GM18868 (cell line): Measurements from ENCODE around the gene GLTP.
A peak's percentile ranks its signal among the peaks of the same experiment; 100 is the strongest.

ENCODE experiments used
- ATAC-seq: cut with Tn5 transposase; IDR thresholded peaks from one replicate; pipeline ENCODE4 v1.9.1; 2021; ENCODE audit warnings: mild to moderate bottlenecking, moderate library complexity; ENCODE audit not compliant: unreplicated experiment

Gene GLTP

DNA sequence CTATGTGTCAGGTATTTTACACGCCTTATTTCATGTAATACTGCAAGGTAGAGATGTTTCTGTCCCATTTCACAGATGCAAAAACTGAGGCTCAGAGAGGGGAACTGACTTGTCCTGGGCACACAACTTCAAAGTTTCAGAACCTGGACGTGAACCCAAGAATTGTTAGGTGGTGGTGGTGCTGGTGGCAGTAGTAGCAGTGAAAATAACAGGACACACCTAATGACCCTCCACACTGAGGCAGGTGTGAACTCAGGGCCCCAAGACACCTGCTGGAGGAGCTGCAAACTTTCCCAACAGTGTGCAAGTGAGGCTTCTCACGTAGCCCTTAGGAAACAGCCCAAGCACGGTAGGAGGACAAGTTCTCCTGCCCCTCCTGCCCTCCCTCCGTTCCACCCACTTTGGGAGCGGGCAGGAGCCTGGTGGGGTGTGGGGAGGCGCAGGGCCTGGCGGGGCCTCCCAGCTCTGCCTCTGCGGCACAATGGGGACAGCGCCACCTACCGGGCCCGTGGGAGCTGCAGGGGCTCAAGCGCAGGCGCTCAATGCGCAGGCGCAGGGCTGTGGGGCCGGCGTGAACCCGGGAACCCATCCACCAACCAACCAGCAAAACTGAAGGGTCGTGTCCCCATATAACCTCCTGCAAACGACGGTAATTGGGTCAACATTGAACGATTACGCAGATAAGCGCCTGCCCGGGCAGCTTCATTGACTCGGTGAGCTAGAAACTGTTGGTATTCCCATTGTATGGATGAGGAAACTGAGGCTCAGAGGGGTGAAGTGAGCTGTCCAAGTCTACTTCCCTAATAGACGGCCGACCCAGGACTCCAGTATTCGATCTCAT lies 35.1 kb downstream of the GLTP start:
- peak; percentile 69 for ATAC-seq

DNA sequence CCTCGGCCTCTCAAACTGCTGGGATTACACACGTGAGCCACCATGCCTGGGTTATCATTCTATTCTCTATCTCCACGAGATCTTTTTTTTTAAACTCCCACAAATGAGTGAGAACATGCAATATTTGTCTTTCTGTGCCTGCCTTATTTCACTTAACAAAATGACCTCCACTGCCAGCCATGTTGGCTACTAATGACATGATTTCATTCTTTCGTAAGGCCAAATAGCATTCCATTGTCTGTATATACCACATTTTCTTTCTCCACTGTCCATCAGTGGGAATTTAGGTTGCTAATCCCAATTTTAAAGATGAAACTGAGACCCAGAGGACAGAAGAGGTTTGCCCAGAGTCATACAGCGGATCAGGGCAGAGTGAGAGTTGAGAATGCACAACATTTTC lies 36.2 kb downstream of the GLTP start:
- ATAC-seq, result no peak

DNA sequence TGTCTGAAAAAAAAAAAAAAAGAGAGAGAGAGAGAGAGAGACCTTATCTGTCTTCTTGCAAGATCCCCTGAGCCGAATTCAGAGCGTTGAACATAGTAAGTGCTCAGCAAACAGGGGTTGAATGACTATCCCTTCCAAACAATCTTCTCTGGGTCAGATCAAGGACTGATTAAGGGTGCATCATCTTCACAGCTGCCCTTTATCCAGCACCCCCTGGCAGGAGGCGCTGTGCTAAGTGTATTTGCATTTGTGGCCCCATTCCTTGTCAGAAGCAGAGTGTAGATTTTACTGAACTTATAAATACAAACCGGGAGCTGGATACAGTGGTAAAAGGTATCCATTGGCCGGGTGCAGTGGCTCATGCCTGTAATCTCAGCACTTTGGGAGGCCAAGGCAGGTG lies 38.3 kb downstream of the GLTP start:
- no peak for ATAC-seq

DNA sequence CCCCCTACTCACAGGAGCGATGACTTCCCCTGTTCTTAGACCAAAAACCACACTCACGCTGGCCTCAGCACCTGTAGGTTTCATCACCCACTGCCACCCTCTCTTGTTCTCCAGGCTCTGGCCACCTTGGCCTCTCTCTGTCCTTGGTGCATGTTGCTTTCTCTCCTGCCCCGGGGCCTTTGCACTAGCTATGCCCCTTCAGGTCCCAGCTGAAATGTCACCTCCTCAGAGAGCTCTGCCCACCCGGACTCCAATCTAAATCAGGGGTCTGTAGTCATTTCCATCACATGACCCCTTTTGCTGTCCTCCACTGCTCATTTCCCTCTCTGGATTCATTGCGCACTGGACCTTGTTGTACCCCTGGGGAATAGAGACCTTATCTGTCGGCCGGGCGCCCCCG lies 39.0 kb downstream of the GLTP start:
- no peak for ATAC-seq

DNA sequence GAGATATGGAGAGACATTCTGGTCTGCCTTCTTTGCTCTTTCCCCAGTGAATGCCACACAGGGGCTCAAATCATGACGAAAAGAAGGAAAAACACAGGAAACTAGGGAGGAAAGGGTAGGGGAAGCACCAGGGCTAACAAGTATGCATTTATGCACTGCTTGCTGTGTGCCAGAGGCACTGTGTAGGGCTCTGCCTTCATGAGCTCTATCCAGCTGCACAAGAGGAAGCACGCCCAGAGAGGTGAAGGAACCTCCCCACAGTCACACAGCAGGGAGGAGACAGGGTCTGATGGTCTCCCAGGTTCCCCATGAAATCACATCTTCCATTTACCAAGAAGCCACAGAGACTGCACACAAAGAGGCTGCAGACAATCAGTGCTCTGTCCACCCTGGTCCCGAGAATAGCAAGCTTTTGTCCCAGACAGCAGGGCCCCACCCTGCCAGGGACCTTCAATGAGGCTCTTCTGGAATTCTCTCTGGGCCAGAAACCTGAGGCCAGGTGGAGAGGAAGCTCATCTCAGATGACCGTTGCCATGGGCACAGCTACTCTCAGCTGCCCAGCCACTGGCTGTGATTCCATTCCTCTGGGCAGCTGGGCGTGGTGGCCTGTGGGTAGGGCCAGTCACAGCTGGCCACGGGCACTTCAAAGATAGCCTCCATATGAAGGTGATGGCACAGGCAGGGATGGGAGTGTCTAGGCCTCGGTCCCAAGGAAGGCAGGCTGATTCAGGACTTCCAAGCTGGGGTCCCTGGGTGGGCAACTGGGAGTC lies 39.9 kb downstream of the GLTP start:
- no peak for ATAC-seq

DNA sequence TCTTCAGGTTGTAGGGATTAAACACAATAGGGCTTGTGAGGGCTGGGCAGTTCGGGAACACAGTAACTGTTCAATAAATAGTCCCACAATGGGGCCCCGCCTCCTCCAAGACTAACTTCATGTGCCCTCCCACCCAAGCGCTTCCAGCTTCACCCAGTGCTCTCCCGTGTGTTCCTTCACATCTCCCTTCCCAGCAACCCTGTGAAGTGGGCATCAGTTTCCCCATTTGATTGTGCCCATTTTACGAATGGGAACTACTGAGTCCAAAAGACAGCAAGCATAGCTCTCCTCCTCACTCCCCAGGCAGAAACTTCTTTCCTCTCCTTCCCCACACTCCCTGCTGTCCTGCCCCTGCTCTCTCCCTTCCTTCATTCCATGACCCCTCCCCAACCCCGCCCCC lies 40.9 kb downstream of the GLTP start:
- ATAC-seq, result no peak

DNA sequence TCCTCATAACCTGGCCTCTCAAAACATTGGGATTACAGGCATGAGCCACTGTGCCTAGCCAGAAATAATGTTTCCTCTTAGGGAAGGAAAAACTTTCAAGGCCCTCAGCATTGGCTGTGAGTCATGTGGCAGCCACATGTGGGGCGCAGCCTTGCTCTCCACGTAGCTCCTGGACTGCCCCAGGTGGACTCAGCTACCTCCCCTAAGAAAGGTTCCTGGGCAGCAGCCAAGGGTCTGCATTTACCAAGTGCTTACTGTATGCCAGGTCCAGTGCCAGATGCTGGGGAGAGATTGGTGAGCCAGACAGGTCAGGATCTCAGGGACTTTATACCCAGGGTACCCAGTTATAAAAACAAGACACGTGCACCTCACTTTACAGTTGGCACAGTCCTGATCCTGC lies 43.4 kb downstream of the GLTP start:
- ATAC-seq, result no peak

DNA sequence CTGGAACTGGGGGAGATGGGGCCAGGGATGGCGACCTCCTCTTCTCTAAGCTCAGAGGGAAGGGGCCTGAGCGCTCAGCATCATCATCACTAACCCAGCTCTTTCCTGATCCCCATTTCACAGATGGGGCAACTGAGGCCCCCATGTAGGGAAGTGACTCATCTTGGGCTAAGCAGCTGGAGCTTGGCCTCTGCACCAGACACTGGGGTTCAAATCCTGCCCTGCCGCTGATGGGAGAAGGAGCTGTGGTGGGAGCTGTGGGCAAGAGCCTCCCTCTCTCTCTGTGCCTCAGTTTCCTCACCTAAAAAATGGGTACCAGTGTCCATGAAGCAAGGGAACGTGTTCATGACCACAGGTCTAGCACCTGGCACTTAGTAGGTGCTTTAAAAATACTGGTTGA lies 44.5 kb downstream of the GLTP start:
- no peak for ATAC-seq

DNA sequence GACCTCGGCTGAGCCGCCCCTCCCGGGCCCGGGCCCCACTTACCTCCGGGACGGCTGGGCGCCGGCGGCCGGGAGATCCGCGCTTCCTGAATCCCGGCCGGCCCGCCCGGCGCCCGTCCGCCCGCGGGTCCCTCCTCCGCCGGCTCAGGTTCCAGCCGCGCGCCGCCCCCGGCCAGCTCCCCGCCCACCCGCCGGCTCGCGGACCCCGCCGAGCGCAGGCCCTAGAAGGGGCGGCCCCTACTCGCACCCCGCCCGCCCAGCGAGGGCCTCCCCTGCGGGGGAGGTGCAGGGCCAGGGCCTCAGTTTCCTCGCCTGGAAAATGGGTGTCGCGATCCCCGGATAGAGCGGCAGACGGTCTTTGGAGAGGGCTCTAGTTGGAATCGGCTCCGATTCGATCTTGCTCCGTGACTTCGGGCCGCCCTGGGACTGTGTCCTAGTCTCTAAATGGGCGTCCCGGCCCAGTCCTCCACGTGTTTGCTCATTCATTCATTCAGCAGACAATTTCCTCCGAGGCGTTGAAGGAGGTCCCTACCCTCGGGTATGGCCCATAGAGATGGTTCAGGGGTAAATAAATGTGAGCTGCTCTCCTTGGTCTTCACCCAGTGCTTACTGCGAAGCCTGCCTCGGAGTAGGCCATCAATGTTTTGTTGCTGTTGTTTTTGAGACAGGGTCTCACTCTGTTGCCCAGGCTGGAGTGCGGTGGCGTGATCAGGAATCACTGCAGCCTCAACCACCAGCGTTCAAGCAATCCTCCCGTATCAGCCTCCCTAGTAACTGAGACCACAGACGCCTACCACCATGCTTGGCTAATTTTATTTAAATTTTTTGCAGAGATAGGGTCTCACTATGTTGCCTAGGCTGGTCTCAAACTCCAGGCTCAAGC lies 46.8 kb downstream of the GLTP start, which contains the start of gene TRPV4:
Gene TRPV4, minus strand, starts transcription at position 92 of the 883 bp plus-strand sequence. CDS start 18,602 bp downstream, outside the sequence.
- no peak for ATAC-seq

DNA sequence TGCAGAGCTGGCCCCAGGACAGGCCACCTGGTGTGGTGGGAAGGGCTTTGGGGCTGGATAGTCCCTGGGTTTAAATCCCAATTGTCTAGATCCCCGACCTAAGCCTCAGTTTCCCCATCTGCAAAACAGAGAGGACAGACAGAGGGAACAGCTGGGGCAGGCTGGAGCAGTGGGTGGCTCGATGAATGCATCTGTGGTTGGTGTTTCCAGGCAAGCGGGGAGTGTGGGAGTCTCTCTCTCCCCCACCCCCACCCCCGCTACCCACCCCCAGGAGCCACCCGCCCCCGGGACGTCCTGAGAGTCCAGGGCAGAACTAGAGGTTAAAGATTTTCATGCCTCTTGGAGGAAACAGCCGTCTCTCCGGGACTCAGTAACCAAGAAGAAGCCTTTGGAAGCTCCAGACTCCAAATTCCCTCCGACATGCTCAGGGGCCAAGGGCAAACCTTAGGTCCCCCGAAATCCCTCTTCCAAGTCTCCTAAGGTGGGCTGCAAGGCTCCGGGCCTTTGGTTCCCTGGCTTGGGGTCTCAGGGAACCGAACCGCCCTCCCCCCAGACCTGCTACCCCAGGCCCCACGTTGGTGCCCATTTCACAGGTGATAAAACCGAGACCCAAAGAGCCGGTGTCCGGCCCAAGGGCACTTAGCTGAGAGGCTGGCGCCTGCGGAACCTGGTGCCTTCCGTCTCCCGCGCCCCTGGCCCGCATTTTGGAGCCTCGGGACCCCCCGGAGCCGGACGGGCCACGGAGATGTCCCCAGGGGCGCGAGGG lies 47.6 kb downstream of the GLTP start:
- no peak for ATAC-seq

DNA sequence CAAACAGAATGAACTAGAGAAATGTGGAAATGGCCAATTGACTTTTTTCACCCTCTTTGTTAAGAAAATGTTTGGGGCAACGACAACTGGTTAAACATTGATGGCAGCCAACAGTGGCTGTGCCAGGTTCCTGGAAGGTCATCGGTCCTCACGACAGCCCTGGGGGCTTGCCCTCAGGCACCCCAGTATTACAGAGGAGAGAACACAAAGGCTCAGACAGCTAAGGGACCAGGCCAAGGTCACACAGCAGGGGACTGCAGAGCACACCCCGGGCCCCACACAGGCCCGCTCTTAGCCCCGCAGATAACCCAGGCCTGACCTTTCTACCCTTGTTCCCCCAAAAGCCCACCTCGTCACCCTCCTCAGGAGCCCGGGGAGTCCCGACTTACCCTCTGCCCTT lies 48.4 kb downstream of the GLTP start:
- no peak for ATAC-seq

DNA sequence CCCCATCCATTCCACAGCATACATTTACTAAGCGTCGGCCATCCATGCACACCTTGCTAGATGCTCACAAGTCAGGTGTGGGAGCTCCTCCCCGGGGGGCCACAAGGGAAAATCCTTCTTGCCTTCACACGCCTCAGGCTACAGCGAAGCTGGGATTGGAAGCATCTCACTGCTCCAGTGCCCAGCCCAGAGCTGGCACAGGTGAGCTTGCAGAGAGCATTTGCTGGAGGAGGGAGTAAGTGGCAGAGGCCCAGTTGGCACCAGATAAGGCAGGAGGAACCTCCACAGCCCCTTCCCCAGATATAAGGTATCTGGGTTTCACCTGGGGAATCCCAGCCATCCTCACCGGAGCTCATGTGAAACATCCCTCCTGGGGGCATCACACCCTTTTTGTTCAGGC lies 49.0 kb downstream of the GLTP start:
- no peak for ATAC-seq

DNA sequence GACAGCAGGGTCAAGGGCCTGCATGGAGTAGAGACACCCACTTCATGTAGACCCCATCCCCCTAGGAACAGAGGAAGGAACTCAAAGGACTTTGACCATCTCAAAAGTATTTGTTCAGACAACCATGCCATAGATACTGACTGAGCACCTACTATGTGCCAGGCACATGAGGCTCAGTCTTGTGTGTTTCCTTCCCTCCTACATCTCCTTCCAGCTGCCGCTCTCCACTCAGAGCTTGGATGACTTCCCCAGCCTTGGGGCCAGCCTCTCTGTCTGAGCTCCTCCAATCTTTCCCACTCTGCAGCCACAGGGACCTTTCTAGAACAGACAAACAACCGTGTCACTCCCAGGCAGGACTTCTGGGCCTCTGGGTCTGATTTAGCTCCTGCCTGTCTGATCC lies 49.6 kb downstream of the GLTP start:
- no peak for ATAC-seq

DNA sequence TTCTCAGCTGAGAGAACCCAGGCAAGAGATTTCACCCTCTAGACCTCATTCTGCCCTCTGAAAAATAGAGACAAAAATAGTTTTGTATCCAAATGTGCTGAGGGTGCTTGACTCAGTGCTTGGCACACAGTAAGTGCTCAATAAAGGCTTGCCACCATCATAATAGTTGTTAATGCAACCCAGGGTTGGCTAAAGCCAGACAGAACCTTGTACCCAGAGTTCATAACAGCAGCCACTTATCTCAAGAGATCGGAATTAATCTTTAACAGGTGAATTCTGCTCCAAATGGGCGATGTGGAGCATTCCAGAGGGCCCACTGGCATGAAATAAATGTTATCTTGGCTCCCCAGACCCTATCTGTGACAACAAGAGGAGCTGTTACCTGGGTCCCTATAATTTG lies 50.1 kb downstream of the GLTP start:
- ATAC-seq, result no peak

DNA sequence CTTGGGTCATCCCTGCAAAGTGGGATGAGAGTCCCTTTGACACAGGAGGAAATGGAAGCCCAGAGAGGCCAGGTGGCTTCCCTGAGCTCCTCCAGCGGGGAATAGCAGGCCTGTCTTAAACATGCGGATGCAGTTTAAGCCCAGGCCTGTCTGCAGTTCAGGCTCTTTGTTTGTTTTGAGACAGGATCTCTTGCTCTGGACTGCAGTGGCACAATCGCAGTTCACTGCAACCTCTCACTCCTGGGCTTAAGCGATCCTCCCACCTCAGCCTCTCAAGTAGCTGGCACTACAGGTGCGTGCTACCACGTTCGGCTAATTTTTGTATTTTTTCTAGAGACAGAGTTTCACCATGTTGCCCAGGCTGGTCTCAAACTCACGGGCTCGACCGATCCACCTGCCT lies 50.7 kb downstream of the GLTP start:
- ATAC-seq, result no peak

DNA sequence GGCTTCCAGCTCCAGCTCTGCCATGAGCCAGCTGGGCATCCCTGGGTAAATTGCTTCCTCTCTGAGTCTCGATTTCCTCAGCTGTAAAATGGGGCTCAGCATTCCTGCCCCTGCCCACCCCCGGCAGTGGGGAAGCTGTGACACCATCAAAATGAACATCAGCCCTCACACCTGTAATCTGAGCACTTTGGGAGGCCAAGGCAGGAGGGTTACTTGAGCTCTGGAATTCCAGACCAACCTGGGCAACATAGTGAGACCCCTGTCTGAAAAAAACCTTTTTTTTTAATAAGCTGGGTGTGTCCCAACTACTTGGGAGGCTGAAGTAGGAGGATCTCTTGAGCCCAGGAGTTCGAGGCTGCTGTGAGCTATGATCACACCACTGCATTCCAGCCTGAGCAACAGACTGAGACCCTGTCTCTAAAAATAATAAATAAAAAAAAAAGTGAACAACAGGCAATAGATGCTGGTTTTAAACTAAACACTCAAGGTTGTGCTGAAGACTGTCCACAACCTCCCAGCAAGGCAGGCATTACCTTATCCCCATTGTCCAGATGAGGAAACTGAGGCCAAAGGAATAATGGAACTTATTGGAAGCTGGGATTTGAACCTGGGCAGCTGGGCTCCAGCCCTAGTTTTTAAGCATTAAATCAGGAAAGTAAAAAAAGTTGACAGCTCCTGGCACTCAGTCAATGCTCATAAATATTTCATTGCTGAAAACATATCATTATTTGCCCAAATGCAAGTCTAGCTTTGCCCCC lies 51.4 kb downstream of the GLTP start:
- no peak for ATAC-seq

DNA sequence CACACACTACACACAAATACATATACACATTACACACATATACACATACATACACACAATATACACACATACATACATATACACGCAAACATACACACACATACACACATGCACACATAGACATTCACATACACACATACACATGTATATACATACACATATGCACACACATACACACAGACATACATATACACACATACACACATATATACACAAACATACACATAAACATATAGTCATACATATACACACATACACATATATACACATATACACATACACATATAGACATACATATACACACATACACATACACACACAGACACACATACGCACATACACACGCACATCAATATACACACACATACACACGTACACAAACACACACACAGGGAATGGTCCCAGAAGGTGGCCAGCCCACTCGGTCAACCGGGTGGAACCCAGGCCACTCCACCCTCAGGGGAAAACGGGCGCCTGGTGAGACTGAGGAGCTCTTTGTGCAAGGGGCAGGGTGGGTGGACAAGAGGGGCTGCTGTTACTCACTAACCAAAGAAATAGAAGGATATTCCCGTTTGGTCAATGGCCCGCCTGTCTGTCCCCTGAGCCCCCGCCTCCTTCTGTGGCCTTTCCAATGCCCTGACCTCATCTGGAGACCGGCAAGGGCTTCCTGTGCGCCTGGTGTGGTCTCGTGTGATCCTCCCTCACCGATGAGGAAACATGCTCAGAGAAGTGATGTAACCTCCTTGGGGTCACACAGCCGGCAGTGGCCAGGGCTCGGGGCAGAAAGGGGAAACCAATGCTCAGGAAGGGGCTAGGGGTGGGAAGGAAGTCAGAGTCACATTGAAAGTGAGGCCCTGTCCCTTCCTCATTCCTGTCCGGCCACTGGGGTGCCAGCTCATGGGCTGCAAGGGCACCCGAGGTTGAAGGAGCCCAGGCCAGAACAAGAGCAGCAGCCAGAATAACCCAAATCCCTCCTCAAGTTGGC lies 52.5 kb downstream of the GLTP start:
- no peak for ATAC-seq

DNA sequence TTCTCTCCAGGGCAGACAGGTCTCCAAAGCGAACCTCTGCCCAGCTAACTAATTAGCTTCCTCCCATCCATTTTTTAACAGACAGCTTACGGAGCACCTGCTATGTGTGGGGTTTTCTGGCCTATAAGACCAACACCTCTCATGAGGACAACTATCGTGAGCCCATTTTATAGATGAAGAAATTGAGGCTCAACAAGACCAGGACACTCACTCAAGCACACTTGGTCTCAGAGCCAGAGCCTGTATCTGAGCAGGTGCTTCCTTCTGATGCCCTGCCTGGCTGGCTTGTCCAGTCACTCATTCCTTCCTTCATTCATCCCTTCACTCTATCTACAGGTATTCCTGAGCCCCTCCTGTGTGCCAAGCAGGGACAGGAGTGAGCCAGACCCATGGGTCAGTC lies 53.3 kb downstream of the GLTP start:
- ATAC-seq, result no peak

DNA sequence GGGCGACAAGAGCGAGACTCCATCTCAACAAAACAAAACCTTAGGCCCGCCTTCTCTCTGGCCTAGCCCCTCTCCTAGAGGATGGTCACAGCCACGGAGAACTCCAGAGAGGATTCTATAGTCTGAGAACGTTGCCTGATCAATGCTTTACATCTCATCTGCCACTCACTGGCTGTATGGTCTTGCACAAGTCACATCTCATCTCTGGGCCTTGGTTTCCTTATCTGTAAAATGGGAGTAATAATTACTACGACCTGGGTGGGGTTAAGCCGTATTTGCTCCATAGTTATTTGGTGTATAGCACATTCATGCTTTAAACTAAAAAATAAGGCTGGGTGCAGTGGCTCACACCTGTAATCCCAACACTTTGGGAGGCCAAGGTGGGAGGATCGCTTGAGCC lies 55.6 kb downstream of the GLTP start:
- ATAC-seq, result no peak
